B cell (primary cell): ENCODE data around the gene LAMC2. TPM values are rescaled to one million over a fixed set of nuclear protein-coding genes. Genes with fewer than 3 reads are reported as not detected.

Experiments used
- ATAC-seq: fragments of 200-7000 bp; cut with Tn5 transposase; one replicate; pipeline ENCODE4 v1.10.0; 2021; ENCODE audit warnings: low read depth, mild to moderate bottlenecking, moderate number of reproducible peaks, moderate library complexity
- CTCF ChIA-PET: fragments of 350-600 bp; sonication (Branson Sonifier 250); formaldehyde crosslinking; loops from one replicate; lab custom pipeline; 2021; ENCODE audit warnings: antibody characterized with exemption, inconsistent platforms; lab: Charles Lee
- POLR2A ChIA-PET: fragments of 350-600 bp; sonication (Branson Sonifier 250); formaldehyde crosslinking; loops from one replicate; lab custom pipeline; 2021; ENCODE audit warnings: antibody characterized with exemption; lab: Charles Lee
- DNase-seq: peaks from one replicate; pipeline ENCODE4 v3.0.0; 2013
- H2AFZ ChIP-seq: 2 replicates; pipeline ENCODE4 v1.6.1; 2012; ENCODE audit warnings: mild to moderate bottlenecking, low read depth, low read length; ENCODE audit not compliant: insufficient read depth, poor library complexity, severe bottlenecking
- H3K27ac ChIP-seq, 2 donors: 1 replicate in 1 of 2; 2 replicates in 1 of 2; pipeline ENCODE4 v1.5.1; 2012 to 2013; ENCODE audit warnings: low read length in 2 of 2, mild to moderate bottlenecking in 2 of 2, moderate library complexity in 1 of 2
- H3K27me3 ChIP-seq, 4 experiments: fragments of 200-600 bp in 1 of 4; sonication (generic) in 1 of 4; replicated peaks in 1 of 4; 1 replicate in 2 of 4; 2 replicates in 2 of 4; pipeline versions ENCODE4 v1.6.1 to v1.7.0; 2013 to 2016; ENCODE audit warnings: low read length in 3 of 4, mild to moderate bottlenecking in 2 of 4, mixed read lengths in 1 of 4, moderate library complexity in 1 of 4; ENCODE audit not compliant: insufficient read depth in 4 of 4, control insufficient read depth in 3 of 4; ENCODE audit errors: control extremely low read depth in 1 of 4
- H3K36me3 ChIP-seq, 2 experiments: replicated peaks in 1 of 2; 1 replicate in 1 of 2; 2 replicates in 1 of 2; pipeline versions ENCODE4 v1.6.1 to v1.7.1; 2013; ENCODE audit warnings: low read length in 1 of 2; ENCODE audit not compliant: insufficient read depth in 2 of 2, control insufficient read depth in 1 of 2; ENCODE audit errors: control extremely low read depth in 1 of 2, extremely low read depth in 1 of 2
- H3K4me1 ChIP-seq, 2 donors: fragments of 200-600 bp in 1 of 2; sonication (generic) in 1 of 2; 1 replicate in 1 of 2; 2 replicates in 1 of 2; pipeline versions ENCODE4 v1.5.1 to v1.6.1; 2013 to 2017; ENCODE audit warnings: low read length in 2 of 2; ENCODE audit not compliant: control insufficient read depth in 2 of 2, insufficient read depth in 2 of 2
- H3K4me2 ChIP-seq: replicated peaks from 2 replicates; pipeline ENCODE3; 2012; ENCODE audit warnings: mild to moderate bottlenecking, low read depth, low read length; ENCODE audit not compliant: poor library complexity, severe bottlenecking
- H3K4me3 ChIP-seq, 5 experiments: fragments of 200-600 bp in 1 of 5; sonication (generic) in 1 of 5; 1 replicate in 3 of 5; 2 replicates in 2 of 5; pipeline versions ENCODE4 v1.5.1 to v1.7.0; 2011 to 2016; ENCODE audit warnings: low read length in 4 of 5, mild to moderate bottlenecking in 4 of 5, low read depth in 2 of 5, control low read depth in 1 of 5, moderate library complexity in 1 of 5; ENCODE audit not compliant: insufficient read depth in 1 of 5; ENCODE audit errors: control extremely low read depth in 1 of 5, extremely low read depth in 1 of 5
- H3K79me2 ChIP-seq: fragments of 200-600 bp; sonication (generic); one replicate; pipeline ENCODE4 v1.6.0; 2016; ENCODE audit warnings: low read length; ENCODE audit not compliant: control insufficient read depth, insufficient read depth
- H3K9ac ChIP-seq: fragments of 200-600 bp; sonication (generic); 2 replicates; pipeline ENCODE4 v1.6.1; 2017; ENCODE audit warnings: mild to moderate bottlenecking, low read length, moderate library complexity
- H3K9me3 ChIP-seq, 3 donors: one replicate each; pipeline versions ENCODE4 v1.6.1 to v1.7.1; 2013; ENCODE audit warnings: low read length in 2 of 3; ENCODE audit not compliant: control insufficient read depth in 2 of 3, insufficient read depth in 1 of 3; ENCODE audit errors: control extremely low read depth in 1 of 3
- H4K20me1 ChIP-seq: 2 replicates; pipeline ENCODE4 v1.6.0; 2012; ENCODE audit warnings: mild to moderate bottlenecking, low read length; ENCODE audit not compliant: insufficient read depth, control insufficient read depth, poor library complexity, severe bottlenecking
- H3K27ac Mint-ChIP-seq: one replicate; pipeline ENCODE4 v1.8.0; 2021; ENCODE audit warnings: mixed read lengths
- H3K27me3 Mint-ChIP-seq: one replicate; pipeline ENCODE4 v1.8.0; 2021; ENCODE audit warnings: mixed read lengths
- H3K4me1 Mint-ChIP-seq: one replicate; pipeline ENCODE4 v1.8.0; 2021; ENCODE audit warnings: mixed read lengths
- H3K4me3 Mint-ChIP-seq: one replicate; pipeline ENCODE4 v1.8.0; 2021; ENCODE audit warnings: mixed read lengths
- H3K9me3 Mint-ChIP-seq: one replicate; pipeline ENCODE4 v1.8.0; 2022; ENCODE audit warnings: mixed read lengths; ENCODE audit not compliant: insufficient read depth
- CTCF ChIP-seq: fragments of 200-600 bp; IDR thresholded peaks from one replicate; pipeline ENCODE4 v1.8.0; 2022; ENCODE audit warnings: antibody characterized with exemption, mild to moderate bottlenecking
- EZH2 ChIP-seq: IDR thresholded peaks from 2 replicates; pipeline ENCODE4 v1.6.1; 2012; ENCODE audit warnings: borderline replicate concordance, low read depth, mild to moderate bottlenecking, moderate library complexity, low read length; ENCODE audit not compliant: insufficient read depth, poor library complexity, severe bottlenecking
- WGBS: methylation state at CpG from one replicate; pipeline ENCODE4 v1.1.5; 2013; ENCODE audit warnings: missing lambda C conversion rate; ENCODE audit not compliant: insufficient coverage; 5-methylcytosine and 5-hydroxymethylcytosine counted together
- intact Hi-C: fragments of 100-400 bp; cut with micrococcal nuclease; formaldehyde crosslinking; loops from one replicate; pipeline ENCODE4 v1.10.0; 2022
- polyA plus RNA-seq: library from polyadenylated mRNA; depleted of rRNA; stranded (reverse); fragments of >200 nt; gene quantifications from 2 replicates; pipeline ENCODE4 v1.2.3, GENCODE V29; 2012
- total RNA-seq, 2 donors: library from RNA; stranded (reverse); fragments of 120-200 nt in 1 of 2; gene quantifications; 1 replicate in 1 of 2; 2 replicates in 1 of 2; pipeline versions ENCODE4 v1.2.3 to v1.2.4, GENCODE V29; 2013 to 2022

LAMC2 gene
- total and polyA plus RNA-seq, 2 donors (not counting 1 experiment from before 2014, with no cell fraction given), result not detected

- Histone ChIP-seq H3K4me1 (no peaks in the 10 kb centered on the region), H3K27me3 (peaks cover 0 to 5% (median 2%) of the 10 kb centered on the region in 4 experiments), H3K9ac (no peak overlapping the region), H2AFZ (no peak overlapping the region), H4K20me1 (no peaks in the 10 kb centered on the region), H3K9me3 (no peaks in the 10 kb centered on the region), H3K4me3 (no peak overlapping the region), H3K79me2 (no peaks in the 10 kb centered on the region), H3K4me2 (no peak overlapping the region), H3K36me3 (no peaks in the 10 kb centered on the region), H3K27ac (no peak overlapping the region)
- ChIA-PET CTCF (no interaction called here), POLR2A (no interaction called here)
- 33% methylated on average over 1 of the region's 3 CpGs for WGBS
- no peak overlapping the region for H3K4me3 Mint-ChIP-seq
- intact Hi-C loops, result no loop called here
- peaks cover 45% of the 10 kb centered on the region for H3K27me3 Mint-ChIP-seq
- no peaks in the 10 kb centered on the region for H3K4me1 Mint-ChIP-seq
- DNase-seq (no peak), ATAC-seq (no peak)
- H3K27ac Mint-ChIP-seq, result no peak overlapping the region
- no peak for TF ChIP-seq CTCF
- H3K9me3 Mint-ChIP-seq, result no peaks in the 10 kb centered on the region
Observed at GRCh38 chr1:183203094-183203493, 17.0 kb downstream of the LAMC2 start.

- Histone ChIP-seq H3K9ac (no peak overlapping the region), H3K36me3 (no peaks in the 10 kb centered on the region), H3K4me1 (no peaks in the 10 kb centered on the region), H3K79me2 (no peaks in the 10 kb centered on the region), H3K27me3 (peaks cover 0 to 5% (median 1%) of the 10 kb centered on the region in 4 experiments), H3K4me2 (no peak overlapping the region), H3K9me3 (no peaks in the 10 kb centered on the region), H2AFZ (no peak overlapping the region), H4K20me1 (no peaks in the 10 kb centered on the region), H3K27ac (no peak overlapping the region), H3K4me3 (no peak overlapping the region)
- Mint-ChIP-seq H3K4me3 (no peak overlapping the region), H3K4me1 (no peaks in the 10 kb centered on the region), H3K27me3 (peaks cover 34% of the 10 kb centered on the region), H3K27ac (no peak overlapping the region), H3K9me3 (no peaks in the 10 kb centered on the region)
- TF ChIP-seq CTCF, result no peak
- TF ChIP-seq EZH2, result no peak
- 96% methylated on average over 3 of the region's 3 CpGs for WGBS
- ChIA-PET POLR2A (interaction anchor here (0.6 kb wide), 1 partner anchor 65 kb away, joined by 3 read pairs; no protein-coding TSS in a partner anchor), CTCF (interaction anchor here (1.0 kb wide), 1 partner anchor 22 kb away, joined by 4 read pairs; no protein-coding TSS in a partner anchor)
- no peak for DNase-seq
- no peak for ATAC-seq
- intact Hi-C loops, result no loop called here
Observed at GRCh38 chr1:183205196-183205781, 19.2 kb downstream of the LAMC2 start.
